DOHH2 (cell line): ENCODE results near the gene PNPLA7.

Experiments
- H3F3A ChIP-seq: fragments of 200-600 bp; sonication (generic), shearing (Covaris generic); 2 replicates; pipeline ENCODE4 v1.6.0; 2016; ENCODE audit warnings: antibody characterized with exemption, mild to moderate bottlenecking; ENCODE audit not compliant: control insufficient read depth, insufficient read depth
- H3K27ac ChIP-seq: fragments of 200-600 bp; sonication (generic); 2 replicates; pipeline ENCODE4 v1.5.1; 2014; ENCODE audit warnings: low read depth, mild to moderate bottlenecking, low read length, moderate library complexity
- H3K27me3 ChIP-seq: fragments of 200-600 bp; sonication (generic); 2 replicates; pipeline ENCODE4 v1.6.1; 2014; ENCODE audit warnings: mild to moderate bottlenecking, low read length, mixed read lengths; ENCODE audit not compliant: control insufficient read depth
- H3K36me3 ChIP-seq: fragments of 200-600 bp; sonication (generic); 2 replicates; pipeline ENCODE4 v1.6.1; 2014; ENCODE audit warnings: mild to moderate bottlenecking, low read length, moderate library complexity, mixed read lengths; ENCODE audit not compliant: control insufficient read depth
- H3K4me1 ChIP-seq: fragments of 200-600 bp; sonication (generic); 2 replicates; pipeline ENCODE4 v1.6.1; 2014; ENCODE audit warnings: mild to moderate bottlenecking, low read length, mixed read lengths; ENCODE audit not compliant: control insufficient read depth
- H3K4me2 ChIP-seq: fragments of 200-600 bp; sonication (generic); 2 replicates; pipeline ENCODE4 v1.6.0; 2014; ENCODE audit warnings: mild to moderate bottlenecking, low read length, moderate library complexity
- H3K4me3 ChIP-seq: fragments of 200-600 bp; sonication (generic); 2 replicates; pipeline ENCODE4 v1.5.1; 2014; ENCODE audit warnings: mild to moderate bottlenecking, low read length, mixed read lengths
- H3K79me2 ChIP-seq: fragments of 200-600 bp; sonication (generic); 2 replicates; pipeline ENCODE4 v1.6.1; 2014; ENCODE audit warnings: mild to moderate bottlenecking, low read length, mixed read lengths; ENCODE audit not compliant: control insufficient read depth
- H3K9me2 ChIP-seq: fragments of 200-600 bp; sonication (generic); replicated peaks from 2 replicates; pipeline ENCODE4 v1.6.1; 2014; ENCODE audit warnings: mild to moderate bottlenecking, low read length, mixed read lengths; ENCODE audit not compliant: control insufficient read depth
- H3K9me3 ChIP-seq: fragments of 200-600 bp; sonication (generic); 2 replicates; pipeline ENCODE4 v1.6.1; 2014; ENCODE audit warnings: antibody characterized with exemption, low read length, mixed read lengths; ENCODE audit not compliant: control insufficient read depth, insufficient read depth
- H4K20me1 ChIP-seq: fragments of 200-600 bp; sonication (generic); 2 replicates; pipeline ENCODE4 v1.6.0; 2014; ENCODE audit warnings: low read depth, mild to moderate bottlenecking, antibody characterized with exemption, low read length, moderate library complexity; ENCODE audit not compliant: control insufficient read depth, insufficient read depth
- CTCF ChIP-seq: fragments of 200-600 bp; sonication (generic); IDR thresholded peaks from one replicate; pipeline ENCODE4 v1.5.1; 2014; ENCODE audit warnings: antibody characterized with exemption, mild to moderate bottlenecking, low read depth, low read length; ENCODE audit not compliant: poor library complexity, severe bottlenecking
- EZH2phosphoT487 ChIP-seq: fragments of 200-600 bp; sonication (generic); IDR thresholded peaks from 2 replicates; pipeline ENCODE4 v1.6.1; 2017; ENCODE audit warnings: borderline replicate concordance, mild to moderate bottlenecking, antibody characterized with exemption, low read length, moderate library complexity, mixed read lengths

Gene PNPLA7

GRCh38 chr9:137482094-137482781, 68.0 kb downstream of the PNPLA7 start:
- H4K20me1 ChIP-seq, result no peaks in the 10 kb centered on the region
- no peaks in the 10 kb centered on the region for H3K9me3 ChIP-seq
- H3K27me3 ChIP-seq, result no peaks in the 10 kb centered on the region
- H3F3A ChIP-seq, result no peaks in the 10 kb centered on the region
- H3K9me2 ChIP-seq, result no peaks in the 10 kb centered on the region
- H3K4me3 ChIP-seq, result no peak overlapping the region
- no peaks in the 10 kb centered on the region for H3K36me3 ChIP-seq
- no peak overlapping the region for H3K27ac ChIP-seq
- no peaks in the 10 kb centered on the region for H3K4me1 ChIP-seq
- H3K79me2 ChIP-seq, result no peaks in the 10 kb centered on the region
- TF ChIP-seq EZH2phosphoT487 (no peak), CTCF (no peak)
- H3K4me2 ChIP-seq, result no peak overlapping the region

GRCh38 chr9:137480686-137481683, 69.2 kb downstream of the PNPLA7 start:
- Histone ChIP-seq H3K4me1 (no peaks in the 10 kb centered on the region), H3F3A (no peaks in the 10 kb centered on the region), H3K36me3 (no peaks in the 10 kb centered on the region), H3K9me2 (no peaks in the 10 kb centered on the region), H4K20me1 (no peaks in the 10 kb centered on the region), H3K9me3 (peaks cover 3% of the 10 kb centered on the region), H3K27me3 (no peaks in the 10 kb centered on the region), H3K4me3 (no peak overlapping the region), H3K27ac (no peak overlapping the region), H3K4me2 (no peak overlapping the region), H3K79me2 (no peaks in the 10 kb centered on the region)
- TF ChIP-seq EZH2phosphoT487 (no peak), CTCF (no peak)

- no peaks in the 10 kb centered on the region for H4K20me1 ChIP-seq
- H3K4me3 ChIP-seq, result no peak overlapping the region
- no peaks in the 10 kb centered on the region for H3K36me3 ChIP-seq
- no peaks in the 10 kb centered on the region for H3K9me2 ChIP-seq
- no peaks in the 10 kb centered on the region for H3K27me3 ChIP-seq
- H3K9me3 ChIP-seq, result peaks cover 8% of the 10 kb centered on the region
- H3K79me2 ChIP-seq, result no peaks in the 10 kb centered on the region
- TF ChIP-seq CTCF (no peak), EZH2phosphoT487 (no peak)
- no peak overlapping the region for H3K4me2 ChIP-seq
- H3F3A ChIP-seq, result no peaks in the 10 kb centered on the region
- H3K27ac ChIP-seq, result no peak overlapping the region
- no peaks in the 10 kb centered on the region for H3K4me1 ChIP-seq
These were observed 70.1 kb downstream of the PNPLA7 start for GRCh38 chr9:137479892-137480685.
